ENCODE data around the gene CSMD2.

DNA sequence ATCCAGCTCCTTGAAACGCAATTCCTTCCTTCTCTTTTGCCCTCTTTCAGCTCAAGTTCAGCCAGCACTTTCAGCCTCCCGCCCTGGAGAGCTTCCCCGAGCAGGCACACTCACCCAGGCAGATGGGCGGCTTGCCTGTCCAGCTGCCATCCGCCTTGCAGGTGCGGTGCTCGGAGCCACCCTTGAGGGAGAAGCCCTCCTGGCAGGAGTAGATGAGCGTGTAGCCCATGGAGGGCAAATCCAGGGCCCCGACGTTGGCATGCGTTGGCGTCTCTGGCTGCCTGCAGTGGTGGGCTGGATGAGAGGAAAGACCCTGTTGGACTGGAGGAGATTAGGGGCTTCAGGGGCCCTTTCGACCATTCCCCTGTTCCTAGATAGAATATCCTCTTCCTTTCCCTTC is 632.1 kb downstream of the CSMD2 start:
- TF ChIP-seq, protein P1, sequence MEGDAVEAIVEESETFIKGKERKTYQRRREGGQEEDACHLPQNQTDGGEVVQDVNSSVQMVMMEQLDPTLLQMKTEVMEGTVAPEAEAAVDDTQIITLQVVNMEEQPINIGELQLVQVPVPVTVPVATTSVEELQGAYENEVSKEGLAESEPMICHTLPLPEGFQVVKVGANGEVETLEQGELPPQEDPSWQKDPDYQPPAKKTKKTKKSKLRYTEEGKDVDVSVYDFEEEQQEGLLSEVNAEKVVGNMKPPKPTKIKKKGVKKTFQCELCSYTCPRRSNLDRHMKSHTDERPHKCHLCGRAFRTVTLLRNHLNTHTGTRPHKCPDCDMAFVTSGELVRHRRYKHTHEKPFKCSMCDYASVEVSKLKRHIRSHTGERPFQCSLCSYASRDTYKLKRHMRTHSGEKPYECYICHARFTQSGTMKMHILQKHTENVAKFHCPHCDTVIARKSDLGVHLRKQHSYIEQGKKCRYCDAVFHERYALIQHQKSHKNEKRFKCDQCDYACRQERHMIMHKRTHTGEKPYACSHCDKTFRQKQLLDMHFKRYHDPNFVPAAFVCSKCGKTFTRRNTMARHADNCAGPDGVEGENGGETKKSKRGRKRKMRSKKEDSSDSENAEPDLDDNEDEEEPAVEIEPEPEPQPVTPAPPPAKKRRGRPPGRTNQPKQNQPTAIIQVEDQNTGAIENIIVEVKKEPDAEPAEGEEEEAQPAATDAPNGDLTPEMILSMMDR (IDR thresholded peaks at IDR 0.05), result no peak
- TF ChIP-seq POLR2AphosphoS5 (IDR thresholded peaks at IDR 0.05), result no peak

Measured in transverse colon (tissue), 4 donors.